SK-N-MC (cell line): ENCODE data around the gene ARID2.

Experiments
- EZH2 ChIP-seq: fragments of 200-600 bp; sonication (generic); IDR thresholded peaks from one replicate; pipeline ENCODE4 v1.6.1; 2017; ENCODE audit warnings: antibody characterized with exemption
- FOXP2 ChIP-seq: optimal IDR thresholded peaks from 2 replicates; pipeline ENCODE3; 2011; ENCODE audit warnings: mild to moderate bottlenecking, moderate library complexity; ENCODE audit not compliant: insufficient read depth; ENCODE audit errors: extremely low read length, control extremely low read depth
- POLR2AphosphoS5 ChIP-seq: IDR thresholded peaks from 2 replicates; pipeline ENCODE4 v1.6.1; 2012; ENCODE audit warnings: mild to moderate bottlenecking, low read depth, low read length, borderline replicate concordance

DNA sequence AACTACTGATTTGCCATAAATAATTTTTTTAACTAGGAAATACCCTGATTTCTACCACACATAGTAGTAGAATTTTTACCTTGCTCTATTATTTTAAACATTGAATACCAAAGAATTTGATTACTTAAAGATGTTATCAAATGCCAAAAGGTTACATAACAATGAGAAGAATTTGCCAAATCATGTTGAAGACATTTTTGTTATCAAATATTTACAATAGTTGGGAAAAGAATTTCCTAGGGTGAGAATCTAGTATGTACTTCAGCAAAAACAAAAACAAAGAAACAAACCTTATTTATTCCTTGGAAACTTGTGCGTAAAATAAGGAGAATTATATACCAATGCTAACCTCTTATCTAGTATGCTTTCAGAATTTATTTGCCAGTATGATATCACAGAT lies 153.7 kb downstream of the ARID2 start:
- TF ChIP-seq POLR2AphosphoS5 (no peak), EZH2 (no peak), FOXP2 (no peak)
